HG03457 (cell line): ENCODE measurements around the gene COQ4.

Experiments
- ATAC-seq: cut with Tn5 transposase; IDR thresholded peaks from one replicate; pipeline ENCODE4 v1.9.1; 2021; ENCODE audit warnings: moderate number of reproducible peaks; ENCODE audit not compliant: unreplicated experiment

Gene COQ4

GRCh38 chr9:128340691-128341434 is 18.2 kb downstream of the COQ4 start:
- ATAC-seq: peak; percentile 21

- no peak for ATAC-seq
Measured at GRCh38 chr9:128341435-128341849, 18.8 kb downstream of the COQ4 start.

- ATAC-seq: no peak
Measured at GRCh38 chr9:128342971-128343680, 20.5 kb downstream of the COQ4 start.

- no peak for ATAC-seq
Measured at GRCh38 chr9:128343855-128344254, 21.2 kb downstream of the COQ4 start.

GRCh38 chr9:128344931-128345605 is 22.4 kb downstream of the COQ4 start:
- ATAC-seq: no peak

GRCh38 chr9:128349125-128349524 is 26.5 kb downstream of the COQ4 start:
- ATAC-seq: no peak

- ATAC-seq: no peak
Measured at GRCh38 chr9:128349772-128350171, 27.1 kb downstream of the COQ4 start.

GRCh38 chr9:128355451-128355850 is 32.8 kb downstream of the COQ4 start:
- ATAC-seq: no peak

GRCh38 chr9:128358090-128358489 is 35.5 kb downstream of the COQ4 start:
- no peak for ATAC-seq

GRCh38 chr9:128358861-128359260 is 36.2 kb downstream of the COQ4 start:
- no peak for ATAC-seq

- no peak for ATAC-seq
Measured at GRCh38 chr9:128360826-128361225, 38.2 kb downstream of the COQ4 start.

GRCh38 chr9:128361296-128361985 is 38.8 kb downstream of the COQ4 start:
- ATAC-seq: no peak

- ATAC-seq: no peak
Measured at GRCh38 chr9:128361986-128362646, 39.5 kb downstream of the COQ4 start.

- ATAC-seq: no peak
Measured at GRCh38 chr9:128362774-128363173, 40.1 kb downstream of the COQ4 start.

GRCh38 chr9:128365525-128365924 is 42.9 kb downstream of the COQ4 start:
- no peak for ATAC-seq

- ATAC-seq: no peak
Measured at GRCh38 chr9:128369024-128369706, 46.5 kb downstream of the COQ4 start.

- no peak for ATAC-seq
Measured at GRCh38 chr9:128370367-128370751, 47.7 kb downstream of the COQ4 start.

GRCh38 chr9:128370752-128371629 is 48.4 kb downstream of the COQ4 start, which contains the start of gene URM1:
URM1 (plus strand) TSS chr9:128371374; CDS start chr9:128371381, 7 bp downstream.
- peak; percentile 77 for ATAC-seq

GRCh38 chr9:128371630-128372117 is 49.0 kb downstream of the COQ4 start:
- ATAC-seq: no peak
